HG03045 (cell line): ENCODE results near the gene FHL2.

ENCODE experiments used
- ATAC-seq: cut with Tn5 transposase; IDR thresholded peaks from one replicate; pipeline ENCODE4 v1.9.1; 2021; ENCODE audit warnings: mild to moderate bottlenecking, moderate library complexity; ENCODE audit not compliant: unreplicated experiment

Gene FHL2

DNA sequence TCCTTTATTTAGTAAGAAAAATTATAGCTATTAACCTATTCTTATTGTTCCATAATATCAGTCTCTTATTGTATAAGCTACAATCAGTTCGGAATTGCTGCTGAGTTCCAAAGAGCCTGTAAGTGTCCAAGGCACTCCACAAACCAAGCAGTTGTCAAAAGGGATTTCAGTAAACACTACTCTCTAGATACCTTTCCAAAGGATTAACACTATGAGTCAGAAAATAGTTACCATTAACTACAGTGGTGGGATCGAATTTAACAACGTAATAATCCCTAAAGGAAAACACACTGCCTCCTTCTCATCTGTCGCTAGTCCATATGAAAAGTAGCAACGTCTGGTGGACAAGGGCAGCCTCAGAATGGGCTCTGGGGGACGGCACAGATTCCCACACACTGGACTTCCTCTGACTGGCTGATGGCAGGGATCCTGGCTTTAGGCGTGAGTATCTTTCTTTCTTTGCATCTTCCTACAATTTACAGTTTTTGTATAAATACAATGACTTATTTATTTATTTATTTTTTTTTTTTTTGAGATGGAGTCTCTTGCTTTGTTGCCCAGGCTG lies 78.1 kb downstream of the FHL2 start:
- no peak for ATAC-seq

GRCh38 chr2:105317937-105318336 lies 80.9 kb downstream of the FHL2 start:
- no peak for ATAC-seq

- ATAC-seq: peak; percentile 69
These were observed 83.5 kb downstream of the FHL2 start for GRCh38 chr2:105315314-105315713.

DNA sequence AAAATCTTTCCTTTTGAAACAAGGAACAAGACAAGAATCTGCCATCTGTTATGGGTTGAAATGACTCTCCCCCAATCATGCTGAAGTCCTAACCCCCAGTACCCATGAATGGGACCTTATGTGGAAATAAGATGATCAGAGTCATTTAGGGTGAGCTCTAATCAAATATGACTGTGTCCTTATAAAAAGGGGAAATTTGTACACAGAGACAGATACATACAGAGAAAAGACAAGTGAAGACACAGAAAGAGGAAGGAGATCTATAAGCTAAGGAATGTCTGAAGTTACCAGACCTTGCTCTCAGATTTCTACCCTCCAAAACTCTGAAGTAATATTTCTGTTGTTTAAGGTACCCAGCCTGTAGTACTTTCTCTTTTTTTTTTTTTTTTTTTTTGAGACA lies 85.0 kb downstream of the FHL2 start:
- ATAC-seq: no peak
